Left colon (tissue), 2 donors: ENCODE measurements around the gene PKHD1. TPM values are rescaled to one million over a fixed set of nuclear protein-coding genes. Genes with fewer than 3 reads are reported as not detected.
"Not testable (repeated sequence)": the region's sequence is repeated elsewhere in the genome, so short reads cannot be mapped to it uniquely, and the experiment has no call there.

Source experiments
- ATAC-seq: fragments of 200-7000 bp; cut with Tn5 transposase; one replicate; pipeline ENCODE4 v1.9.1; 2020; ENCODE audit warnings: mild to moderate bottlenecking, moderate library complexity
- DNase-seq, 2 donors: peaks; one replicate each; pipeline ENCODE4 v3.0.0-alpha.2; 2020
- intact Hi-C, 2 donors: fragments of 100-400 bp; cut with DNase I in 1 of 2; cut with micrococcal nuclease in 1 of 2; formaldehyde crosslinking; loops; one replicate each; pipeline versions ENCODE4 v1.11.2 to v1.14.0; 2022; cut with DNase I, micrococcal nuclease
- total RNA-seq, 2 donors: library from RNA; stranded (reverse); fragmentation: NEBNext Ultra II Directional; extraction: Animal tissue kit (Norgen Biotek cat#: 25700); gene quantifications; one replicate each; pipeline ENCODE4 v1.2.1, GENCODE V29; 2021
- donor health status: DM: no; HTN: no; CAD: no.
- donor health status: DM: yes; HTN: yes; CAD: no.

Gene PKHD1
- total RNA-seq, 2 donors from 2014 or later = 0.12 to 0.20 TPM

DNA sequence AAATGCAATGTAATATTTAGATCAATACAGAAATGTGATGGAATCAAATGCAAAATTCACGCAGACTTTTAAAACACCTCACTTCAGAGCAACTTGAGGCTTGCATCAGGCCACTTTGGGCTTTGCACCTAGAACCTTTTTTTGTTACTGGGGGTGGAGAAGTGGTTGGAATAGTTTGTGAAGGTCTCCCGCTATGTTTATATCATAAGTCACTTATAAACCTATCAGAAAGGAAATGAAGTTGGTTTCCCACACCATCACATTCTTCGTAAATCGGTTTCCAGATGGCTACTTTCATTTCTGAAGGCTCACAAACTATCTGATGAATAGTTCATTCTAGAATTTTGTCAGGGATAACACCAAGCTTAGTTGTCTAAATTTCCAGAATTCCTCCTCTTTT, 74.8 kb downstream of the PKHD1 start:
- intact Hi-C loops = no loop called here
- ATAC-seq (no peak), DNase-seq (no peak)

DNA sequence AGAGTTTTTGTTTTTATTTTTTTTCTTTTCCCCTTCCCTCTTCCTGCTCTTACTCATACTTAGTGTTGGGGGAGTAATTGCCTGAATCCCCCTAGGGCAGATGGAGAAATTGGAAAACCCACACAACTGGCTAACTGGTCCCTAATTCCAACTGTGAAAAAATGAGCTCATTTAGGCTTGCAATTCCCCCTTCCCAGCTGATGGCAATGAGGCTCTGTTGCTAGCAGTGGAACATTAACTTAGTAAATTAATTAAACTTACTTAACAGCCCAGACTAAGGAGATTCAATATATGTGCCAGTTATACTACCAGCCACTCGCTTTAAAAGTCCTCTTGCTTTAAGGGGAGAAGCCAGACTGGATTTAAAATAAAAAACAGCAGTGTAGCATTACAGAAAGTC, 76.6 kb downstream of the PKHD1 start:
- ATAC-seq (no peak), DNase-seq (no peak)
- intact Hi-C loops = no loop called here

DNA sequence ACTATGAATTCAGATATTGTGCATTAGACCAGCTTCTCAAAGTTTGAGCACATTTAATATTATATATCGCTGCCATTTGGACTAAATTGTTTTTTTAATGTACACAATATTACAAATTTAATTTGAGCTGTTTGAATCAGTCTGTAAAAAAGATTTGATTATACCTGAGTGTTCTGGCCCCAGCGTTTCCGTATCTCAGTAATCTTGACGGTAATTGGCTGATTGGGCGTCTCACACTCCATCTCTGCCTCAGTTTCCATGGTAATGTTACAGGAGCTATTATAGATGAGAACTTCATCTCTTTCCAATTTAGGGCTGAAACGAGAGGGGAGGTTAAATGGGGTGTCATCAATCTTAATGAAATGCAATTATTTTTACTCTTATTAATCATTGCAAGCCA, 77.3 kb downstream of the PKHD1 start:
- DNase-seq (no peak), ATAC-seq (no peak)
- intact Hi-C loops = no loop called here

DNA sequence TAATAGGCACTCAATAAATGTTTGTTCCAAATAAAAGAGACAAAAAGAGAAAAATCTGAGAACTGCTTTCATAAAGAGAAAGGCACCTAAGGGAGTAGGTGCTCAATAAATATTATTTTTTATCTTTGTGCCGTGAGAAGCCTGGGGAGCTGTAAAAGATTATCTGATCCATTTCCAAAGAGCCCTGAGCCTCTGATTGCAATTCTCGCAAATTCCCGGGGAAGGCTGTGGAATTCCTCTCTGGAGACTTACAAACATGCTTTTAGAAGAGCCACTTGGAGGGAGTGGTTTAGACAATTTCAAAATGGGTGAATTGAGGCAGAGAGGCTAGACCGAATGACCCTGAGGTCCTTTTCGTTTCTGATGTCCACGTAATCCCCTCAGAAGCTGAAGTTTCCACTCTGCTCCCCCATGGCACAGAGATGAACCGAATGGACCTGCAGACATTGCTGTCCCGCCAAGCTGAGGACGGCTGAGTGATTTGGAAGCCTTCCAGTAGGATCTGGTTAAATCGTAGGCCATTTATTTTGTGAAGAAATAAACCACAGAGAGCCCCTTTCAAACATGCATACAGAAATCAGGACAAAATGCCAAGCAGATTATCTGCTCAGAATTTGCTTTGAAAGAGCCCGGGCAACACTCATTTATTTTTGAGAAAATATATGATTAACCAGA, 77.8 kb downstream of the PKHD1 start:
- DNase-seq (no peak), ATAC-seq (no peak)
- intact Hi-C loops = no loop called here

DNA sequence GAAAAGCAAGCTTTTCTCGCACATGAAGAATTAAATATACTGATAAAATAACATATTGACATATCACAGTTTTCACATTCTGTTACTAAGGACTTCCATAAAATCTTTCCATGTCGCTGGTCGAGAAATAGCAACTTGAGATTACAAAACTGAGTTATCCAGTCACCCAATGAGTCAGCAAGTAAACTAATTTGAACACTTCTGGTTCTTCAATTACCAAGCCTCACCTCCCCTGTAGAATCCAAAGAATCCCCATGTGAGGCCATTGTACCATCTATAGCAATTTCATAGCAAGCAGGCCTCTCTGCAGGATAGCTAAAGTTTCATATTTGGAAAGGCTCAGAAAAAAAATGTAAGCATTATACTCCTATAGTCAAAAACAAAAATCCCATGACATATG, 87.3 kb downstream of the PKHD1 start:
- ATAC-seq (no peak), DNase-seq (no peak)
- intact Hi-C loops = no loop called here

DNA sequence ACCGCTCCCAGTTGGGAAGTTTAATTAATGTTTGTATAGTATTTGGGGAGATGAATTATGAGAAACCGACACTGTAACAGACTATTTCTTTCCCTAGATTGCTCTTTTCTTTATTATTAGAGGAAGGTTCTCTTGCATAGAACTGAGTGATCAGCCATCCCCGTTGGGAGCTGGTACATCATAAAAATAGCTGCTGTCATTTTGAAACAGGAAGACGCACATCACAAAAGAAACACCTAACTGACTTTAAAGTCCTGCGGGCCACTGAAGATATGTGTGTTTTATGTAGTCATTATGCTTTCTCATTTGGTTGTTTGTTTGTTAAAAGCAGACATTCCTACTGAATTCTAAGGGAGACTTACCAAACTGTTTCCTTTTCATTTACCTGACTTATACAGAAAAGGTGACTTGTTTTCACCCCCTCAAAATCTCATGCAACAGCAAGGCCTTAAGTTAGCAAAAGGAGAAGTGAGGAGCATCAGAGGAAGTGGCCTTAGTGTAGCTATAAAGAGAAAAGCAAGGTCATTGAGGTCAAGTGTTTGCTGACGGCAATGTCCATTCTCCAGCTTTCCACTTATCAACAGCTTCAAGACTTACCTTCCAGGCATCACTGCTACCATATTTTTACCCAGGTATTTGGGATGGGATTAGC, 91.0 kb downstream of the PKHD1 start:
- intact Hi-C loops = no loop called here
- DNase-seq = no peak
- ATAC-seq = no peak

DNA sequence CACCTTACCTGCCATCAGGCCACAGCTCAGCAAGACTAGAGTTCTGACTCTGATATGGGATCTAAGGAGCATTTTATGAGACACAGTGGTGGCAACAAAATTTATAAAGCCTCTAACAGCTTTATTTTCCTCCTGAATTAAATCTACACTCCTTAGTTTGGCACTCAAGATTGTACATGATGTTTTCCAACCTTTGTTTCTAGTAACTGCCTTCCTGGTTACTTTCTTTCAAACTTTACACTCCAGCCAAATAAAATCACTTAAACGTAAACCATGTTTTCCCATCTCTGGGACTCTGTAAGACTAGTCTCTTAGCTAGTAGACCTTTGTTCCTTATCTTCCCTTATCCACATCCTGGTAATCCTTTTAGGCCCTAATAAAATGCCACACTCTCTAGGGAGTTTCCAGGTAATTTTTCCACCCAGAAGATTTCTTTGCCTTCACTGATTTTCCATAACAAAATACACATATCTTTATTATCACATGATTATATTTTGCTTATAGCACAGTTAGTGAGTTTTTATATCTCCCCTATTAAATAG, 92.1 kb downstream of the PKHD1 start:
- DNase-seq (no peak), ATAC-seq (peak; percentile 76)
- intact Hi-C loops = no loop called here

DNA sequence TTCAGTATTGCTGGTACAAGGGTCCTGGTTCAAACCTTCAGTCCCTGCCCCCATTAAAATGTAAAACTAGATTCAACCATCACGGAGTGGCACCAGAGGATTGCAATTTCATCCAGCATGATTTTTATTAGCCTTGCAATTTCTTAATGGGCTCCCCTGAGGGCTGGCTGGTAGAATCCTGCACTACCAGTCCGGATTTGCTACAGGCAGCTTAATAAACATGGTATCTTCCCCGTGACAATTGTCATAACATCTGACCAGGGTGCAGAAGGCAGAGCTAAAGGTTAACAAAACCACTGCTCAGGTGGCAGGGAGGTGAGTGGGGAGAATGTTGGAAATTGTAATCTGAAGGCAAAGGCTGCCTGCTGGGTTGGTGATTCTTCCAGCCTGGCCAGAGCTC, 94.5 kb downstream of the PKHD1 start:
- ATAC-seq = no peak
- no peak for DNase-seq
- intact Hi-C loops = no loop called here

DNA sequence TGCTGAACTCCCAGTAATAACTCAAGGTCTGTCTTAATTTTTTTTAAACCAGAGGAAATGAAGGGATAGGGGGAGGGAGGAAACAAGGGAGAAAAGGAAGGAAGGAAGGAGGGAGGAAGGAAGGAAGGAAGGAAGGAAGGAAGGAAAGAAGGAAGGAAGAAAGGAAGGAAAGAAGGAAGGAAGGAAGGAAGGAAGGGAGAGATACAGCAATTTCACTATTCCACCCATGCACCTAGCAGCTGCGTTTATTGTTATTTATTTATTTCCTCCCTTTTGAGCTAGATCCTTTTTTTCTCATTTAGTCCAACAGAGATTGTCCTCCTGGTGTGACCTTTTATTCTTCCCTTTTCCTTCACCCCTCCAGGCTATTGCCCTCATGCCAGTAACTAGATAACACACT, 97.6 kb downstream of the PKHD1 start:
- intact Hi-C loops = no loop called here
- ATAC-seq = no peak
- no peak for DNase-seq

DNA sequence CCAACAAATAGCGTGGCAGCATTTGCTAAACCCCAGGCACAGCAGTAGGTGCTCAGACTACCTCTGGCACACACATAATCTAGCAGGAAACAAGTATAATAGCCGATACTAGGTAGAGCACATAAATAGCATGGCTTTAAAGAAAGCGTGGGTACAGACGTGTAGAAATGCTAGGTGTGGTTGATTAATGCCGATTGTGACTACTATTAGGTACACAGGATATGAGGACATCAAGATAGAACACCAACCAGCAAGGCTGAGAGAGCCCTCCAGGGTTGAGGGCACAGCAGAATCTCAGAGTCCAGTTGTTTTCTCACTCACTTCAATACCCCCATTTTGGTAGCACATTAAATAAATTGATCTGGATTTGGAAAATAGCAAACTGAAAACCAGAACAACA, 100.5 kb downstream of the PKHD1 start:
- intact Hi-C loops = no loop called here
- ATAC-seq (no peak), DNase-seq (no peak)

DNA sequence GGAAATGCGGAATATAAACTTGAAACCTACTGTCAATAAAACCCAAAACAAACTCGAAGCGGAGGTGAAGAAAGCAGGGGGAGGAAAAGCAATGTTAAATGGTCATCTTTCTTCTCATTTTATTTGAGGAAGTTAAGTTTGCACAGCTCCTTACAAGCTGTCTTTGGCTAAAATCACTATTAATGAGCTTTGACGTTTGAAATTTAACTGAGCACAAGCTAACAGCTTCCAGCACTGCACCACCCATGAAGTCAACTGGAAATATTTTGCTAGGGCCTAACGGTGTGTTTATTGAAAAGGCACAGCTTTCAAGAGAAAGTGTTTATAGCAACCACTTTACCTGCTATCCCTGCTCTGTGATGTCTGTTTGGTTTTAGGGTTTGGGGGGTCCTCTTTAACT, 103.8 kb downstream of the PKHD1 start:
- DNase-seq = no peak
- intact Hi-C loops = no loop called here
- ATAC-seq = no peak

DNA sequence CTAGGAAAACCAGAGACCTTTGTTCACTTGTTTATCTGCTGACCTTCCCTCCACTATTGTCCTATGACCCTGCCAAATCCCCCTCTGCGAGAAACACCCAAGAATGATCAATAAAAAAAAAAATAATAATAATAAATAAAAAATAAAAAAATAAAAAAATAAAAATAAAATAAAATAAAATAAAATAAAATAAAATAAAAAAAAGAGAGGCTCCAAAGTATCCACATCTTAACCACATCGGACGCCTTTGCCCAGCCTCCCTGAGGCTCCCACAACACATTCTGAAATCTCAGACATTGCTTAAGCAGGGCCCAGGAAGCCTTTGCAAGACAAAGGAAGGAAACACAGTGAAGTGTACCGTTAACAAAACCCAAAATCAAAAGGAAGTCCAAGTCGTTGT, 104.7 kb downstream of the PKHD1 start:
- DNase-seq, intact Hi-C loops, ATAC-seq: not testable (repeated sequence)

DNA sequence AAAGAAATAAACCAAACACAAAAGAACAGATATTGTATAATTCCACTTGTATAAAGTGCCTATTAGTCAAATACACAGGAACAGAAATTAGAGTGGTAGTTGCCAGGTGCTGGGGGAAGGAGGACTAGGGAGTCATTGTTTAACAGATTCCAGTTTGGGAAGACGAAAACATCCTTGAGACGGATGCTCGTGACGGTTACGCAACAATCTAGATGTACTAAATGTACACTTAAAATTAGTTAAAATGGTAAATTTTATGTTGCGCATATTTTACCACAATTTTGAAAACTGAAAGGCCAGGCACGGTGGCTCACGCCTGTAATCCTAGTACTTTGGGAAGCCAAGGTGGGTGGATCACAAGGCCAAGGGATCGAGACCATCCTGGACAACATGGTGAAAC, 111.0 kb downstream of the PKHD1 start:
- intact Hi-C loops = no loop called here
- DNase-seq = no peak
- ATAC-seq = no peak

DNA sequence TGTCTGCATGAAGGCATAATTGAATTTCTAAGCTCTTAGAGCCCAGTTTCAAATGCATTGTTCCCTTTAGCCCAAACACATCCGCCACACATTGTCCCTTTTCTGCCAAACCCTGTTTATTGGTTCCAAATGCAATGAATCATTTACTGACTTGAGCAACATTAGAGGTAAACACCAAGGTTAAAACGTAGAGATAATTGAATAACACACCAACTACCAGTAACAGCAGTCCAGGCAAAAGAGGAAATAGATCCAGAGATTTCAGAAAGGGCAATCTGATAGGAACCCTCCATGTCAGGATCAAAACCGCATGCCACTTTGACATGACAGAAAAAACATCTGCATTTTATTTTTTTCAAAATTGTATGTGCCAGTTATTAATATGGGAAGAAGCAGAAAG, 114.8 kb downstream of the PKHD1 start:
- no peak for ATAC-seq
- intact Hi-C loops = no loop called here
- no peak for DNase-seq

DNA sequence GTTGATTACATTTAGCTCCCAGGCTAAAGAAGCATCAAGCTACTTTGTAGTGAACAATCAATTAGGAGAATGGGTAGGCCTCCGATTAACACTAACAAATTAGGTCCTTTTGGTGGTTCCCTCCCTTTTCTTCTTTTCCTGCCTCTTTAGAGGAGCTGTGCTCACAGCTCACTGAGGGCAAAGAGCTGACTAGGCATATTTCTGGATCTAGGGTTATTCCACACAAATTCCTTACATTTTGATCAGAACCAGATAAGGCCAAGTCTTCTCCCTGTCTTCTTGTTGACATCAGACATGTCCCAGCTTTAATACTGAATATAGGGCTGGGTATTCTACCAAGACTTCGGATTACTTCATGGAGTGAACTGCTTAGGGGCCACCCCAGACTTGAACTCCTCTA, 119.1 kb downstream of the PKHD1 start:
- no peak for DNase-seq
- ATAC-seq = no peak
- intact Hi-C loops = no loop called here

DNA sequence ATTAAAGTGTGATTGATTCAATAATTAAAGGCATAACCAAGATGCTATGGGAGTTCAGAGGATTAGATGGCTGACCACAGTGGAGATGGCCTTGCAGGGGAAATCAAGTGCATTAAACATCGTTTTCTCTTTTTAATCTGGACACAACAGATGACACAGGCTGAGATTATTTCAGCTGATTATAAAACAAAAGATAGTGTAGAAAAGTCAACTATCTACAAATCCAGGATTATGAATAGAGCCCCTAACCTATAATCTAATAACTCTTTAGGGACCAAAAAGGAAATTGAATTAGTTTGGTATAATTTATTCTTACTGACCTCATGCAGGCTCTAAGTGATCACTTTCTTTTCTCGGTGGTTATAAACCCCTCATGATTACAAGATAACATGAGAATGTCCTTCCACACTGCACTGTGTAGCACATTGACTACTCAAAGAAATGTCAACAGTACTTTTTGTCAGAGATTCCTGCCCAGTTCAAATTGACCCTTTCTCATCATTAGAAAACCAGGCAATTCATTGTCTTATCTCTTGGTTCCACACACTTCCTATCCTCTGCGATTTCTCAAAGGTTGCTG, 122.1 kb downstream of the PKHD1 start:
- no peak for ATAC-seq
- DNase-seq = no peak
- intact Hi-C loops = no loop called here

DNA sequence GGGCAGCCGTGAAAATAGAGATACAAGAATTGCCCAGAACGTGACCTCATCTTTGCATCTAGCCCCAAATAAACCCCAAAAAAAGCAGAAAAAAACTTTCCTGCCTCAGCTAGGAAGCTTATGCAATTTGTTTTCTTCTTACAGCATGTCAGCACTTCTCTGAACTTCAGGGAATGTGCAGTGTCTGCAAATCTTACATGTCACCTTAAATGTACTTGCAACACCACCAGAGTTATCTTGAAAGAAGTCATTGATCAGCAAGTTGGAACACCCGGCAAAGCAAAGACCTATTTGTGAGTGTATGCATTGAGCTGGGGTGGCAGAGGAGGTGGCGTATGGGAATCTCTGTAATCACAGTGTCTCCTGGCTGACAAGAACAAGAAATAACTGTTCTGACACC, 123.4 kb downstream of the PKHD1 start:
- intact Hi-C loops = no loop called here
- DNase-seq (no peak), ATAC-seq (no peak)

DNA sequence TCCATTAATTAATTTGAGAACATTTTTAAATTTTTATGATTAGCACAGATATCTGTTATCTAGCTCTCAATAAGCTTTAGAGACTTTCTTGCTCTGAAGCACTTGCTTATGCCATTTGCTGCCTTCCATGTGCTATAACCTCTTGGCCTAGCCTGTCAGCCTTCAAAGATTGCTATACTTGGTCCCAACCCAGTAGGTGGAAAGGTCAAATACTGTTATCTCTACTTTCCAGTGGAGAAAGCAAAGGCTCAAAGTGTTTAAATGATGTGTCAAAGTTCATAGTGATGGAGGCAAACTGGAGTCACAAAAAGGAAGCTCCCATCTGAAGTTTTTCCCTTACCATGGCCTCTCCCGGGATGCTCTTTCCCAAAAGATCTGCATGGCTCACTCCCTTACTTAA, 125.1 kb downstream of the PKHD1 start:
- intact Hi-C loops = no loop called here
- ATAC-seq = no peak
- DNase-seq = no peak

DNA sequence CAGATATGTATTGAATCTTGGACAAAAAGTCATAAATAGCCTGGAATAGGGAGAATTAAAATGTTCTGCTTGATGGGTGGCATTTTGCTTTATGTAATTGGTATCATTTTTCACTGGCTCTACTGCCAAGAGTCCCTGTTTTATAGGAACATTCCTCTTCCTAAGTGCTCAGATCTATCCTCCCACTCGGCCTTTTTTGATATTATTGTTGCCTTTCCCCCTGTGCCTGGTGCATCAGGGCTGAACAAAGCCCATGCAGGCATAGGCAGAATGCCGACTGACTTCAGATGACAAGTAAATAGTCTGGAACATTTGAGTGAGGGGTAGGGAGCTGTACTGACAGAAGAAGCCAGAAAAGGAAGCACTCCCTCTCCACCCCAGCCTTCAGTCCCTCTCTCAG, 127.0 kb downstream of the PKHD1 start:
- no peak for ATAC-seq
- intact Hi-C loops = no loop called here
- no peak for DNase-seq

DNA sequence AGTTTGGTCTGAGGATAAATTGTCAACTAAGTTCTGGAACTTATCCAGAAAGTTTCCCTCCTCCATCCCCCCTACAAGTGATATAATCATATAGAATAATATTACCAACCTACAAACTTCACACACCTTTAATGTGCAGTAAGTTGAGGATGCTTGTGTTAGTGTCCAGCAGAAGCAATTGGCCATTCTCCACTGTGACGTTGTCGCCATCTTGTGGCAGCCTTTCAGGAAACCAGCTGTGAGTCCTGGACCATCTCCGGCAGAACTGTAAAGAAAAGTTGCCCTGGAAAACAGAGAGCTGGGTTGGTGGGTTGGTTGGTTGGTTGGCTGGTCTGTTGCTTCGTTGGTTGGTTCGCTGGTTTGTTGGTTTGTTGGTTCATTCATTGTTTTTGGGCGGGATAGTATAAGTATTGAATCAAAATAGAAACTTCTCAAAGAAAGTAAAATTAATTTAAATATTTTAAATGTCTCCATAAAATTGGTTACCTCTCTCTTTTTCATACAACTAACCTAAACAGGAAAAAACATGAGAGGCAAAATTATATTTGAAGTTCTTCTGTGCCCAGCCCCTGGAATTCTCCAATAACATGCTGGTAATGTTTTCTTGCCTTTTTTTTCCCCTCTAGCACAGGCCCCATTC, 127.5 kb downstream of the PKHD1 start:
- ATAC-seq (peak; percentile 60), DNase-seq (peak; percentile 42 to 78)
- intact Hi-C loops = no loop called here
